H1 (cell line): Measurements from ENCODE around the gene ABI3BP. TPM values are rescaled to one million over a fixed set of nuclear protein-coding genes. Genes with fewer than 3 reads are reported as not detected.

Source experiments
- CTCF ChIA-PET: fragments of 300-600 bp; sonication (Branson Sonifier 250); formaldehyde crosslinking; loops from one replicate; lab custom pipeline; 2021; ENCODE audit not compliant: partially characterized antibody; lab: Charles Lee
- POLR2A ChIA-PET: fragments of 300-600 bp; sonication (Branson Sonifier 250); formaldehyde crosslinking; loops from one replicate; lab custom pipeline; 2021; ENCODE audit warnings: inconsistent platforms; ENCODE audit not compliant: partially characterized antibody; lab: Charles Lee
- DNase-seq, 2 experiments: peaks; one replicate each; pipeline versions ENCODE4 v3.0.0 to v3.0.0-alpha.2; 2010 to 2022; ENCODE audit warnings: low spot score in 2 of 2, low read depth in 1 of 2, mixed read lengths in 1 of 2
- FAIRE-seq: peaks from 2 replicates; lab custom pipeline; 2011; peaks lifted over from hg19 to GRCh38; lab: Jason Lieb, UNC
- H2AFZ ChIP-seq: 2 replicates; pipeline ENCODE4 v1.8.1; 2012; ENCODE audit warnings: low read length, inconsistent platforms
- H2AK5ac ChIP-seq: 2 replicates; pipeline ENCODE4 v1.6.1; 2013; ENCODE audit warnings: low read depth, low read length
- H2BK120ac ChIP-seq: replicated peaks from 2 replicates; pipeline ENCODE3; 2013; ENCODE audit warnings: low read depth, low read length, inconsistent platforms
- H2BK12ac ChIP-seq: 2 replicates; pipeline ENCODE4 v1.6.1; 2013; ENCODE audit warnings: low read depth, low read length
- H2BK15ac ChIP-seq: 2 replicates; pipeline ENCODE4 v1.6.1; 2013; ENCODE audit warnings: low read length
- H2BK20ac ChIP-seq: 2 replicates; pipeline ENCODE4 v1.6.1; 2013; ENCODE audit warnings: low read length
- H2BK5ac ChIP-seq: 2 replicates; pipeline ENCODE4 v1.6.1; 2013; ENCODE audit warnings: low read depth, low read length
- H3K14ac ChIP-seq: 2 replicates; pipeline ENCODE4 v1.6.1; 2013; ENCODE audit warnings: inconsistent platforms; ENCODE audit not compliant: insufficient read length
- H3K18ac ChIP-seq: 2 replicates; pipeline ENCODE4 v1.6.1; 2013; ENCODE audit warnings: low read length; ENCODE audit errors: extremely low read depth
- H3K23ac ChIP-seq: 2 replicates; pipeline ENCODE4 v1.6.1; 2013; ENCODE audit warnings: inconsistent platforms; ENCODE audit not compliant: insufficient read length
- H3K23me2 ChIP-seq: 2 replicates; pipeline ENCODE4 v1.6.1; 2013; ENCODE audit warnings: low read depth, low read length
- H3K27ac ChIP-seq: 2 replicates; pipeline ENCODE4 v1.6.1; 2011; ENCODE audit warnings: low read depth, low read length, inconsistent platforms
- H3K27me3 ChIP-seq, 4 experiments: replicated peaks in 1 of 4; 1 replicate in 1 of 4; 2 replicates in 3 of 4; pipeline versions ENCODE4 v1.6.1 to v1.8.1; 2011 to 2013; ENCODE audit warnings: low read length in 3 of 4, mild to moderate bottlenecking in 3 of 4, inconsistent platforms in 2 of 4, mixed read lengths in 2 of 4, moderate library complexity in 1 of 4; ENCODE audit not compliant: control insufficient read depth in 3 of 4, insufficient read depth in 3 of 4; ENCODE audit errors: extremely low read depth in 1 of 4
- H3K36me3 ChIP-seq, 4 experiments: 2 replicates each; pipeline versions ENCODE4 v1.6.1 to v1.8.1; 2011 to 2013; ENCODE audit warnings: mild to moderate bottlenecking in 4 of 4, low read length in 3 of 4, moderate library complexity in 2 of 4, control low read depth in 1 of 4, inconsistent platforms in 1 of 4; ENCODE audit not compliant: insufficient read depth in 4 of 4, control insufficient read depth in 2 of 4
- H3K4ac ChIP-seq: replicated peaks from 2 replicates; pipeline ENCODE3; 2013; ENCODE audit warnings: low read length, low read depth, mixed read lengths, inconsistent platforms; ENCODE audit not compliant: insufficient read length
- H3K4me1 ChIP-seq, 4 experiments: replicated peaks in 1 of 4; 1 replicate in 1 of 4; 2 replicates in 3 of 4; pipeline versions ENCODE4 v1.6.1 to v1.8.1; 2011 to 2013; ENCODE audit warnings: low read length in 3 of 4, inconsistent platforms in 2 of 4, mixed read lengths in 1 of 4; ENCODE audit not compliant: insufficient read depth in 4 of 4, control insufficient read depth in 3 of 4
- H3K4me2 ChIP-seq, 2 experiments: 2 replicates each; pipeline versions ENCODE4 v1.6.1 to v1.8.1; 2011 to 2013; ENCODE audit warnings: low read depth in 2 of 2, low read length in 2 of 2, control low read depth in 1 of 2, inconsistent platforms in 1 of 2, mild to moderate bottlenecking in 1 of 2; ENCODE audit not compliant: insufficient read depth in 1 of 2
- H3K4me3 ChIP-seq, 4 experiments: fragments of 200-600, 300-600 bp in 1 of 4; sonication (generic), shearing (Covaris generic), sonication (Bioruptor Twin) in 1 of 4; 2 replicates each; pipeline versions ENCODE4 v1.5.1 to v1.8.1; 2011 to 2016; ENCODE audit warnings: low read length in 4 of 4, low read depth in 3 of 4, control low read depth in 2 of 4, inconsistent platforms in 2 of 4, mild to moderate bottlenecking in 2 of 4, mixed read lengths in 1 of 4, moderate library complexity in 1 of 4; ENCODE audit not compliant: insufficient read depth in 2 of 4; ENCODE audit errors: extremely low read depth in 1 of 4
- H3K56ac ChIP-seq: replicated peaks from 2 replicates; pipeline ENCODE3; 2013; ENCODE audit warnings: low read depth, mild to moderate bottlenecking, mixed read lengths, low read length, inconsistent platforms; ENCODE audit not compliant: insufficient read length
- H3K79me1 ChIP-seq: 2 replicates; pipeline ENCODE4 v1.6.1; 2013; ENCODE audit warnings: low read depth, low read length, control low read depth
- H3K79me2 ChIP-seq, 2 experiments: 2 replicates each; pipeline versions ENCODE4 v1.6.1 to v1.8.1; 2012 to 2013; ENCODE audit warnings: low read length in 2 of 2, mild to moderate bottlenecking in 2 of 2, inconsistent platforms in 1 of 2; ENCODE audit not compliant: insufficient read depth in 2 of 2, control insufficient read depth in 1 of 2
- H3K9ac ChIP-seq, 4 experiments: replicated peaks in 1 of 4; 1 replicate in 1 of 4; 2 replicates in 3 of 4; pipeline versions ENCODE4 v1.6.1 to v1.8.1; 2011 to 2013; ENCODE audit warnings: low read depth in 3 of 4, low read length in 3 of 4, control low read depth in 2 of 4, mild to moderate bottlenecking in 2 of 4, moderate library complexity in 2 of 4, inconsistent platforms in 1 of 4; ENCODE audit errors: extremely low read depth in 1 of 4
- H3K9me3 ChIP-seq, 2 experiments: 2 replicates each; pipeline versions ENCODE4 v1.6.1 to v1.8.1; 2012 to 2013; ENCODE audit warnings: mild to moderate bottlenecking in 2 of 2, moderate library complexity in 2 of 2, control low read depth in 1 of 2, inconsistent platforms in 1 of 2, low read depth in 1 of 2, low read length in 1 of 2, mixed read lengths in 1 of 2; ENCODE audit not compliant: insufficient read depth in 2 of 2
- H4K20me1 ChIP-seq, 2 experiments: replicated peaks in 1 of 2; 2 replicates each; pipeline versions ENCODE3 to v1.8.1; 2011 to 2013; ENCODE audit warnings: inconsistent platforms in 2 of 2, low read length in 2 of 2, mild to moderate bottlenecking in 1 of 2; ENCODE audit not compliant: insufficient read depth in 2 of 2, control insufficient read depth in 1 of 2
- H4K5ac ChIP-seq: 2 replicates; pipeline ENCODE4 v1.6.1; 2013; ENCODE audit warnings: low read length, low read depth, mixed read lengths, inconsistent platforms; ENCODE audit not compliant: insufficient read length
- H4K8ac ChIP-seq: 2 replicates; pipeline ENCODE4 v1.8.0; 2013; ENCODE audit warnings: mild to moderate bottlenecking, moderate library complexity, low read length, inconsistent platforms; ENCODE audit not compliant: insufficient read depth; ENCODE audit errors: extremely low read depth
- H4K91ac ChIP-seq: replicated peaks from 2 replicates; pipeline ENCODE3; 2013; ENCODE audit warnings: low read length, mixed read lengths, inconsistent platforms; ENCODE audit not compliant: insufficient read length
- HDAC2 ChIP-seq, 2 experiments: fragments of 300-600 bp in 1 of 2; sonication (generic) in 1 of 2; IDR thresholded peaks; 2 replicates each; pipeline ENCODE4 v1.6.1; 2011 to 2012; ENCODE audit warnings: low read depth in 2 of 2, low read length in 2 of 2, mild to moderate bottlenecking in 2 of 2, moderate library complexity in 2 of 2, borderline replicate concordance in 1 of 2, inconsistent platforms in 1 of 2
- POLR2A ChIP-seq, 2 experiments: IDR thresholded peaks; 1 replicate in 1 of 2; 2 replicates in 1 of 2; pipeline ENCODE4 v1.6.1; 2011; ENCODE audit warnings: low read depth in 2 of 2, low read length in 2 of 2, mild to moderate bottlenecking in 2 of 2; ENCODE audit errors: control extremely low read depth in 1 of 2
- POU5F1 ChIP-seq: IDR thresholded peaks from 2 replicates; pipeline ENCODE4 v1.6.1; 2011; ENCODE audit warnings: low read depth, mild to moderate bottlenecking, low read length, moderate library complexity
- WGBS, 2 experiments: shearing (Covaris generic) in 1 of 2; methylation state at CpG; one replicate each; pipeline versions ENCODE4 v1.1.6 to v1.1.7; 2013 to 2015; ENCODE audit warnings: low lambda C conversion rate in 2 of 2, mixed read lengths in 2 of 2, inconsistent platforms in 1 of 2, low coverage in 1 of 2, missing lambda C conversion rate in 1 of 2; ENCODE audit not compliant: insufficient replicate concordance in 2 of 2, insufficient coverage in 1 of 2, insufficient read length in 1 of 2; ENCODE audit errors: extremely low coverage in 1 of 2, missing lambda C conversion rate in 1 of 2; 5-methylcytosine and 5-hydroxymethylcytosine counted together
- polyA plus RNA-seq, 7 experiments: library from polyadenylated mRNA; depleted of rRNA in 3 of 7; stranded (reverse) in 5 of 7; unstranded in 2 of 7; fragments of >200 nt in 5 of 7; fragments of 200-250 nt in 2 of 7; gene quantifications; 1 replicate in 5 of 7; 2 replicates in 1 of 7; 4 replicates in 1 of 7; pipeline versions ENCODE4 v1.2.1 to v1.2.3, GENCODE V29; 2011 to 2013; ENCODE audit warnings: missing spikeins in 2 of 7, mixed read lengths in 2 of 7
- total RNA-seq: library from RNA; stranded (reverse); fragmentation: NEBNext Ultra II Directional; extraction: Animal tissue kit (Norgen Biotek cat#: 25700); gene quantifications from 2 replicates; pipeline ENCODE4 v1.2.1, GENCODE V29; 2021

Gene ABI3BP
- total and polyA plus RNA-seq, 2 of the 8 experiments (the other 6 are each of a cell fraction or from before 2014, with no cell fraction given) = 0.08 to 0.32 TPM

GRCh38 chr3:100798012-100798411, 195.2 kb downstream of the ABI3BP start:
- Histone ChIP-seq H3K4me1 (no peaks in the 10 kb centered on the region), H3K79me2 (no peaks in the 10 kb centered on the region), H3K4me3 (no peak overlapping the region), H2BK5ac (no peak overlapping the region), H2AK5ac (no peak overlapping the region), H2BK120ac (no peak overlapping the region), H3K56ac (no peak overlapping the region), H3K79me1 (no peaks in the 10 kb centered on the region), H3K27me3 (peaks cover 0 to 1% (median 0%) of the 10 kb centered on the region in 4 experiments; a peak in 1 of 7 replicates), H3K18ac (no peak overlapping the region), H3K27ac (no peak overlapping the region), H3K23me2 (no peaks in the 10 kb centered on the region; the same call in 1 of the 2 replicates), H3K23ac (no peak overlapping the region), H3K36me3 (no peaks in the 10 kb centered on the region), H2BK15ac (no peak overlapping the region), H3K4me2 (no peak overlapping the region), H4K5ac (no peak overlapping the region), H2AFZ (no peak overlapping the region), H4K8ac (no peak overlapping the region), H3K9ac (no peak overlapping the region), H3K9me3 (no peaks in the 10 kb centered on the region), H4K91ac (no peak overlapping the region), H3K14ac (no peak overlapping the region), H4K20me1 (no peaks in the 10 kb centered on the region), H3K4ac (no peak overlapping the region), H2BK12ac (no peak overlapping the region), H2BK20ac (no peak overlapping the region)
- ChIA-PET POLR2A (no interaction called here), CTCF (interaction anchor here (0.8 to 2.6 kb wide), 5 partner anchors 10 to 239 kb away, joined by 3 to 9 read pairs (median 3); no protein-coding TSS in a partner anchor)
- WGBS, 2 experiments = 95% methylated on average over 1 of the region's 1 CpG; no CpG with 5 or more reads in 1 of the 2 experiments
- DNase-seq = no peak
- no peak for FAIRE-seq
- TF ChIP-seq POU5F1 = no peak
- TF ChIP-seq HDAC2 (IDR thresholded peaks at IDR 0.05; ENCODE audit: borderline replicate concordance in 1 of 2, low read depth in 2 of 2, low read length in 2 of 2) = no peak
- TF ChIP-seq POLR2A (IDR thresholded peaks at IDR 0.05; ENCODE audit: control extremely low read depth in 1 of 2, low read depth in 2 of 2, low read length in 2 of 2) = no peak
